Hepatocyte (in vitro differentiated cells): ENCODE data around the gene STIP1.

Experiments used
- CTCF ChIP-seq: fragments of 200-600 bp; sonication (generic); IDR thresholded peaks from 2 replicates; pipeline ENCODE4 v1.5.1; 2016; ENCODE audit warnings: antibody characterized with exemption, mild to moderate bottlenecking; ENCODE audit not compliant: poor library complexity
- EZH2 ChIP-seq: fragments of 200-600 bp; sonication (generic); IDR thresholded peaks from 2 replicates; pipeline ENCODE4 v1.6.1; 2016; ENCODE audit warnings: antibody characterized with exemption, mild to moderate bottlenecking, borderline replicate concordance
- EZH2phosphoT487 ChIP-seq: fragments of 200-600 bp; sonication (generic); IDR thresholded peaks from one replicate; pipeline ENCODE4 v1.6.1; 2018; ENCODE audit warnings: antibody characterized with exemption, mild to moderate bottlenecking, low read depth, moderate library complexity; ENCODE audit not compliant: unreplicated experiment, severe bottlenecking

- TF ChIP-seq EZH2phosphoT487: no peak
- no peak for TF ChIP-seq CTCF
- no peak for TF ChIP-seq EZH2
Observed at GRCh38 chr11:64163951-64164350, 22.0 kb upstream of the STIP1 start.
